OCI-LY3 (cell line): Measurements from ENCODE around the gene S1PR2.

Experiments used
- CTCF ChIP-seq: fragments of 200-600, 300-600 bp; sonication (generic); IDR thresholded peaks from 2 replicates; pipeline ENCODE4 v1.5.1; 2014; ENCODE audit warnings: antibody characterized with exemption, low read length, low read depth
- EZH2phosphoT487 ChIP-seq: fragments of 200-600 bp; shearing (Covaris generic); IDR thresholded peaks from 2 replicates; pipeline ENCODE4 v1.6.1; 2018; ENCODE audit warnings: antibody characterized with exemption, mixed run types, low read depth

GRCh38 chr19:10237702-10238101, 6.6 kb upstream of the S1PR2 start:
- TF ChIP-seq CTCF (no peak), EZH2phosphoT487 (no peak)
